H1 (cell line): ENCODE data around the gene SECISBP2. TPM values are rescaled to one million over a fixed set of nuclear protein-coding genes. Genes with fewer than 3 reads are reported as not detected.
A peak's percentile ranks its signal among the peaks of the same experiment; 100 is the strongest.

ENCODE experiments used
- ATF3 ChIP-seq: IDR thresholded peaks from 2 replicates; pipeline ENCODE4 v1.6.1; 2011; ENCODE audit warnings: low read depth, mild to moderate bottlenecking, low read length; ENCODE audit not compliant: insufficient read depth
- BRCA1 ChIP-seq: IDR thresholded peaks from 2 replicates; pipeline ENCODE4 v1.6.1; 2012; ENCODE audit warnings: low read depth, low read length, improper control_type of control experiment
- CTCF ChIP-seq, 3 experiments: IDR thresholded peaks; 1 replicate in 2 of 3; 2 replicates in 1 of 3; pipeline versions ENCODE4 v1.5.1 to v1.6.1; 2011; ENCODE audit warnings: low read length in 3 of 3, mild to moderate bottlenecking in 3 of 3, inconsistent platforms in 2 of 3, low read depth in 1 of 3, moderate library complexity in 1 of 3; ENCODE audit not compliant: insufficient read depth in 1 of 3; ENCODE audit errors: control extremely low read depth in 1 of 3
- EP300 ChIP-seq, 2 experiments: IDR thresholded peaks; 1 replicate in 1 of 2; 2 replicates in 1 of 2; pipeline ENCODE4 v1.6.1; 2011 to 2012; ENCODE audit warnings: low read depth in 2 of 2, low read length in 2 of 2, mild to moderate bottlenecking in 2 of 2, borderline replicate concordance in 1 of 2, inconsistent platforms in 1 of 2, moderate library complexity in 1 of 2
- EZH2 ChIP-seq: fragments of 200-600 bp; sonication (generic); IDR thresholded peaks from 2 replicates; pipeline ENCODE4 v1.7.1; 2012; ENCODE audit warnings: low read depth, mild to moderate bottlenecking, moderate library complexity, low read length, inconsistent platforms; ENCODE audit not compliant: severe bottlenecking
- HDAC2 ChIP-seq, 2 experiments: fragments of 300-600 bp in 1 of 2; sonication (generic) in 1 of 2; IDR thresholded peaks; 2 replicates each; pipeline ENCODE4 v1.6.1; 2011 to 2012; ENCODE audit warnings: low read depth in 2 of 2, low read length in 2 of 2, mild to moderate bottlenecking in 2 of 2, moderate library complexity in 2 of 2, borderline replicate concordance in 1 of 2, inconsistent platforms in 1 of 2
- HDAC6 ChIP-seq: IDR thresholded peaks from one replicate; pipeline ENCODE4 v1.7.1; 2012; ENCODE audit warnings: low read depth, mild to moderate bottlenecking, inconsistent platforms, low read length, moderate library complexity
- POLR2A ChIP-seq, 2 experiments: IDR thresholded peaks; 1 replicate in 1 of 2; 2 replicates in 1 of 2; pipeline ENCODE4 v1.6.1; 2011; ENCODE audit warnings: low read depth in 2 of 2, low read length in 2 of 2, mild to moderate bottlenecking in 2 of 2; ENCODE audit errors: control extremely low read depth in 1 of 2
- POU5F1 ChIP-seq: IDR thresholded peaks from 2 replicates; pipeline ENCODE4 v1.6.1; 2011; ENCODE audit warnings: low read depth, mild to moderate bottlenecking, low read length, moderate library complexity
- SRF ChIP-seq: IDR thresholded peaks from 2 replicates; pipeline ENCODE4 v1.6.1; 2011; ENCODE audit warnings: mild to moderate bottlenecking, low read depth, low read length, moderate library complexity
- TCF12 ChIP-seq: IDR thresholded peaks from 2 replicates; pipeline ENCODE4 v1.6.1; 2011; ENCODE audit warnings: low read depth, mild to moderate bottlenecking, low read length
- polyA plus RNA-seq, 7 experiments: library from polyadenylated mRNA; depleted of rRNA in 3 of 7; stranded (reverse) in 5 of 7; unstranded in 2 of 7; fragments of >200 nt in 5 of 7; fragments of 200-250 nt in 2 of 7; gene quantifications; 1 replicate in 5 of 7; 2 replicates in 1 of 7; 4 replicates in 1 of 7; pipeline versions ENCODE4 v1.2.1 to v1.2.3, GENCODE V29; 2011 to 2013; ENCODE audit warnings: missing spikeins in 2 of 7, mixed read lengths in 2 of 7
- total RNA-seq: library from RNA; stranded (reverse); fragmentation: NEBNext Ultra II Directional; extraction: Animal tissue kit (Norgen Biotek cat#: 25700); gene quantifications from 2 replicates; pipeline ENCODE4 v1.2.1, GENCODE V29; 2021

SECISBP2 gene
- total and polyA plus RNA-seq, 2 of the 8 experiments (the other 6 are each of a cell fraction or from before 2014, with no cell fraction given): 39.0 to 61.7 TPM

GRCh38 chr9:89311346-89312221 lies 6.7 kb upstream of the SECISBP2 start (continued):
- TF ChIP-seq POU5F1 (no peak), HDAC6 (no peak), HDAC2 (IDR thresholded peaks at IDR 0.05; ENCODE audit: borderline replicate concordance in 1 of 2, low read depth in 2 of 2, low read length in 2 of 2) (peak in 1 of 2 experiments; percentile 77; a peak in 1 of 4 replicates), POLR2A (IDR thresholded peaks at IDR 0.05; ENCODE audit: control extremely low read depth in 1 of 2, low read depth in 2 of 2, low read length in 2 of 2) (peak; percentile 7 to 60; a peak in 2 of 3 replicates), BRCA1 (no peak), TCF12 (no peak), SRF (no peak), EZH2 (no peak), ATF3 (no peak), EP300 (IDR thresholded peaks at IDR 0.05; ENCODE audit: borderline replicate concordance in 1 of 2, low read depth in 2 of 2, low read length in 2 of 2) (no peak), CTCF (IDR thresholded peaks at IDR 0.05; ENCODE audit: control extremely low read depth in 1 of 3, insufficient read depth in 1 of 3, low read depth in 1 of 3, low read length in 3 of 3) (no peak)
